Neuronal stem cell (in vitro differentiated cells): Measurements from ENCODE around the gene MFNG.

ENCODE experiments used
- DNase-seq: peaks from one replicate; pipeline ENCODE4 v3.0.0-alpha.2; 2013; ENCODE audit warnings: low spot score
- H2AFZ ChIP-seq: one replicate; pipeline ENCODE4 v1.6.1; 2013; ENCODE audit warnings: mild to moderate bottlenecking, low read length, inconsistent platforms
- H2AK5ac ChIP-seq: 2 replicates; pipeline ENCODE4 v1.6.1; 2013; ENCODE audit warnings: low read depth, mild to moderate bottlenecking, inconsistent platforms, low read length, moderate library complexity, mixed read lengths
- H2BK120ac ChIP-seq: 2 replicates; pipeline ENCODE4 v1.6.1; 2013; ENCODE audit warnings: low read depth, mild to moderate bottlenecking, inconsistent platforms, low read length, moderate library complexity, mixed read lengths
- H2BK12ac ChIP-seq: one replicate; pipeline ENCODE4 v1.6.1; 2013; ENCODE audit warnings: low read length, inconsistent platforms
- H2BK15ac ChIP-seq: 2 replicates; pipeline ENCODE4 v1.6.1; 2013; ENCODE audit warnings: mild to moderate bottlenecking, low read length, inconsistent platforms, mixed read lengths
- H2BK5ac ChIP-seq: one replicate; pipeline ENCODE4 v1.6.1; 2013; ENCODE audit warnings: inconsistent platforms, mild to moderate bottlenecking, low read length, moderate library complexity
- H3K14ac ChIP-seq: one replicate; pipeline ENCODE4 v1.6.1; 2013; ENCODE audit warnings: low read length, inconsistent platforms
- H3K18ac ChIP-seq: 2 replicates; pipeline ENCODE4 v1.6.1; 2013; ENCODE audit warnings: low read length, inconsistent platforms
- H3K23ac ChIP-seq: 2 replicates; pipeline ENCODE4 v1.6.1; 2013; ENCODE audit warnings: low read depth, mild to moderate bottlenecking, mixed read lengths, low read length, inconsistent platforms; ENCODE audit not compliant: poor library complexity
- H3K27ac ChIP-seq: replicated peaks from 3 replicates; pipeline ENCODE4 v1.5.1; 2013; ENCODE audit warnings: low read length, inconsistent platforms
- H3K27me3 ChIP-seq, 3 experiments: 2 replicates each; pipeline ENCODE4 v1.6.1; 2013; ENCODE audit warnings: low read length in 3 of 3, mild to moderate bottlenecking in 2 of 3, inconsistent platforms in 1 of 3, low read depth in 1 of 3, mixed read lengths in 1 of 3, moderate library complexity in 1 of 3; ENCODE audit not compliant: control insufficient read depth in 3 of 3, insufficient read depth in 3 of 3
- H3K36me3 ChIP-seq, 2 donors: replicated peaks in 1 of 2; 2 replicates each; pipeline ENCODE4 v1.6.1; 2013; ENCODE audit warnings: low read length in 2 of 2; ENCODE audit not compliant: control insufficient read depth in 2 of 2, insufficient read depth in 2 of 2
- H3K4ac ChIP-seq: 2 replicates; pipeline ENCODE4 v1.6.1; 2013; ENCODE audit warnings: inconsistent platforms, mild to moderate bottlenecking, low read length, moderate library complexity
- H3K4me1 ChIP-seq, 2 donors: 1 replicate in 1 of 2; 2 replicates in 1 of 2; pipeline ENCODE4 v1.6.1; 2013; ENCODE audit warnings: low read length in 2 of 2, low read depth in 1 of 2; ENCODE audit not compliant: control insufficient read depth in 2 of 2, insufficient read depth in 1 of 2
- H3K4me2 ChIP-seq: one replicate; pipeline ENCODE4 v1.6.1; 2013; ENCODE audit warnings: mild to moderate bottlenecking, low read length, inconsistent platforms; ENCODE audit not compliant: insufficient read depth, poor library complexity, severe bottlenecking
- H3K4me3 ChIP-seq, 2 donors: 2 replicates each; pipeline ENCODE4 v1.5.1; 2013; ENCODE audit warnings: low read length in 2 of 2, mild to moderate bottlenecking in 2 of 2, inconsistent platforms in 1 of 2, moderate library complexity in 1 of 2
- H3K79me1 ChIP-seq: one replicate; pipeline ENCODE4 v1.6.1; 2013; ENCODE audit warnings: low read depth, mild to moderate bottlenecking, inconsistent platforms, low read length, moderate library complexity
- H3K9ac ChIP-seq: one replicate; pipeline ENCODE4 v1.6.1; 2013; ENCODE audit warnings: mild to moderate bottlenecking, low read depth, low read length, inconsistent platforms; ENCODE audit not compliant: poor library complexity
- H3K9me3 ChIP-seq, 2 donors: replicated peaks in 1 of 2; 2 replicates each; pipeline versions ENCODE3 to v1.6.1; 2013; ENCODE audit warnings: low read length in 2 of 2, mild to moderate bottlenecking in 2 of 2, inconsistent platforms in 1 of 2, low read depth in 1 of 2, mixed read lengths in 1 of 2, moderate library complexity in 1 of 2; ENCODE audit not compliant: control insufficient read depth in 2 of 2, insufficient read depth in 1 of 2
- H4K8ac ChIP-seq: one replicate; pipeline ENCODE4 v1.6.1; 2013; ENCODE audit warnings: low read depth, mild to moderate bottlenecking, inconsistent platforms, low read length, moderate library complexity
- H4K91ac ChIP-seq: one replicate; pipeline ENCODE4 v1.6.1; 2013; ENCODE audit warnings: low read length, low read depth, mild to moderate bottlenecking, inconsistent platforms; ENCODE audit not compliant: poor library complexity
- WGBS, 2 donors: extraction: QIAGEN DNeasy Blood & Tissue Kit; methylation state at CpG; one replicate each; pipeline ENCODE4 v1.1.7; 2013; ENCODE audit warnings: missing lambda C conversion rate in 2 of 2, mixed read lengths in 1 of 2; ENCODE audit not compliant: insufficient read length in 2 of 2, insufficient replicate concordance in 1 of 2; ENCODE audit errors: extremely low coverage in 2 of 2; 5-methylcytosine and 5-hydroxymethylcytosine counted together

Gene MFNG

GRCh38 chr22:37474447-37475090, 11.6 kb downstream of the MFNG start:
- no peak overlapping the region for H3K9ac ChIP-seq
- no peak overlapping the region for H3K4me2 ChIP-seq
- no peak overlapping the region for H2BK12ac ChIP-seq
- H3K27ac ChIP-seq, result no peak overlapping the region
- no peaks in the 10 kb centered on the region for H3K79me1 ChIP-seq
- peaks cover 0 to 11% (median 0%) of the 10 kb centered on the region in 3 experiments for H3K27me3 ChIP-seq
- H3K14ac ChIP-seq, result no peak overlapping the region
- no peak overlapping the region for H2BK120ac ChIP-seq
- no CpG with 5 or more reads among the region's 11 CpGs for WGBS, 2 donors
- no peak for DNase-seq
- no peak overlapping the region for H4K91ac ChIP-seq
- no peak overlapping the region for H2AK5ac ChIP-seq
- no peaks in the 10 kb centered on the region for H3K9me3 ChIP-seq
- no peaks in the 10 kb centered on the region for H3K36me3 ChIP-seq
- H3K18ac ChIP-seq, result no peak overlapping the region
- H3K4me3 ChIP-seq, result no peak overlapping the region
- H3K4ac ChIP-seq, result no peak overlapping the region
- H2AFZ ChIP-seq, result no peak overlapping the region
- H3K23ac ChIP-seq, result no peak overlapping the region
- no peak overlapping the region for H2BK5ac ChIP-seq
- no peak overlapping the region for H4K8ac ChIP-seq
- H2BK15ac ChIP-seq, result no peak overlapping the region
- H3K4me1 ChIP-seq, result no peaks in the 10 kb centered on the region

- Histone ChIP-seq H3K27me3 (peaks cover 0 to 20% (median 0%) of the 10 kb centered on the region in 3 experiments), H2AFZ (no peak overlapping the region), H3K18ac (no peak overlapping the region)
These were observed 12.7 kb downstream of the MFNG start for GRCh38 chr22:37473437-37473946.

GRCh38 chr22:37472418-37473006, 13.7 kb downstream of the MFNG start:
- H3K36me3 ChIP-seq, result no peaks in the 10 kb centered on the region
- no peak for DNase-seq
- no peak overlapping the region for H2AK5ac ChIP-seq
- no peak overlapping the region for H3K18ac ChIP-seq
- peaks cover 0 to 2% of the 10 kb centered on the region in 2 donors for H3K4me1 ChIP-seq
- no peak overlapping the region for H2BK12ac ChIP-seq
- H4K8ac ChIP-seq, result no peak overlapping the region
- WGBS, 2 donors, result no CpG with 5 or more reads among the region's 8 CpGs
- H3K9ac ChIP-seq, result no peak overlapping the region
- no peak overlapping the region for H3K27ac ChIP-seq
- peaks cover 0 to 28% (median 0%) of the 10 kb centered on the region in 3 experiments for H3K27me3 ChIP-seq
- H2BK5ac ChIP-seq, result no peak overlapping the region
- H3K79me1 ChIP-seq, result no peaks in the 10 kb centered on the region
- H4K91ac ChIP-seq, result no peak overlapping the region
- H2BK15ac ChIP-seq, result no peak overlapping the region
- H3K9me3 ChIP-seq, result no peaks in the 10 kb centered on the region
- H2BK120ac ChIP-seq, result no peak overlapping the region
- H3K4me2 ChIP-seq, result no peak overlapping the region
- H3K14ac ChIP-seq, result no peak overlapping the region
- H3K23ac ChIP-seq, result no peak overlapping the region
- no peak overlapping the region for H2AFZ ChIP-seq
- no peak overlapping the region for H3K4ac ChIP-seq
- H3K4me3 ChIP-seq, result peak overlapping the region in 1 of 2 donors; percentile 35

More at GRCh38 chr22:37473437-37473946, 12.7 kb downstream of the MFNG start:
- H3K36me3 ChIP-seq, result no peaks in the 10 kb centered on the region
- H3K4me2 ChIP-seq, result no peak overlapping the region
- no peak overlapping the region for H2BK120ac ChIP-seq
- no peak overlapping the region for H2BK12ac ChIP-seq
- H2AK5ac ChIP-seq, result no peak overlapping the region
- no peak overlapping the region for H2BK5ac ChIP-seq
- no peak overlapping the region for H3K27ac ChIP-seq
- no peaks in the 10 kb centered on the region for H3K79me1 ChIP-seq
- H3K14ac ChIP-seq, result no peak overlapping the region
- no peaks in the 10 kb centered on the region for H3K4me1 ChIP-seq
- no peak for DNase-seq
- no peak overlapping the region for H3K4ac ChIP-seq
- no peak overlapping the region for H3K23ac ChIP-seq
- peak overlapping the region in 1 of 2 donors; percentile 46 for H3K4me3 ChIP-seq
- WGBS, 2 donors, result no CpG with 5 or more reads among the region's 8 CpGs
- H3K9me3 ChIP-seq, result no peaks in the 10 kb centered on the region
- H2BK15ac ChIP-seq, result no peak overlapping the region
- no peak overlapping the region for H4K91ac ChIP-seq
- no peak overlapping the region for H4K8ac ChIP-seq
- no peak overlapping the region for H3K9ac ChIP-seq

GRCh38 chr22:37471727-37472417, 14.3 kb downstream of the MFNG start:
- Histone ChIP-seq H2BK12ac (no peak overlapping the region), H3K27ac (no peak overlapping the region), H2BK15ac (no peak overlapping the region), H3K18ac (no peak overlapping the region), H3K36me3 (no peaks in the 10 kb centered on the region), H3K14ac (no peak overlapping the region), H4K91ac (no peak overlapping the region), H4K8ac (no peak overlapping the region), H3K4me3 (peak overlapping the region in 1 of 2 donors; percentile 8), H3K9ac (no peak overlapping the region), H3K79me1 (no peaks in the 10 kb centered on the region), H3K9me3 (no peaks in the 10 kb centered on the region), H2BK5ac (no peak overlapping the region), H3K4me2 (no peak overlapping the region), H2BK120ac (no peak overlapping the region), H3K23ac (no peak overlapping the region), H3K4me1 (peaks cover 0 to 6% of the 10 kb centered on the region in 2 donors), H3K4ac (no peak overlapping the region), H2AK5ac (no peak overlapping the region), H3K27me3 (peaks cover 0 to 35% (median 0%) of the 10 kb centered on the region in 3 experiments), H2AFZ (no peak overlapping the region)
- DNase-seq, result no peak
- no CpG with 5 or more reads among the region's 9 CpGs for WGBS, 2 donors
